ENCODE measurements around the gene CNTF. TPM values are rescaled to one million over a fixed set of nuclear protein-coding genes. Genes with fewer than 3 reads are reported as not detected.
A peak's percentile ranks its signal among the peaks of the same experiment; 100 is the strongest.

Gene CNTF
- total and polyA plus RNA-seq, 3 experiments from 2014 or later, result 2.9 to 3.4 TPM; not detected in 1

DNA sequence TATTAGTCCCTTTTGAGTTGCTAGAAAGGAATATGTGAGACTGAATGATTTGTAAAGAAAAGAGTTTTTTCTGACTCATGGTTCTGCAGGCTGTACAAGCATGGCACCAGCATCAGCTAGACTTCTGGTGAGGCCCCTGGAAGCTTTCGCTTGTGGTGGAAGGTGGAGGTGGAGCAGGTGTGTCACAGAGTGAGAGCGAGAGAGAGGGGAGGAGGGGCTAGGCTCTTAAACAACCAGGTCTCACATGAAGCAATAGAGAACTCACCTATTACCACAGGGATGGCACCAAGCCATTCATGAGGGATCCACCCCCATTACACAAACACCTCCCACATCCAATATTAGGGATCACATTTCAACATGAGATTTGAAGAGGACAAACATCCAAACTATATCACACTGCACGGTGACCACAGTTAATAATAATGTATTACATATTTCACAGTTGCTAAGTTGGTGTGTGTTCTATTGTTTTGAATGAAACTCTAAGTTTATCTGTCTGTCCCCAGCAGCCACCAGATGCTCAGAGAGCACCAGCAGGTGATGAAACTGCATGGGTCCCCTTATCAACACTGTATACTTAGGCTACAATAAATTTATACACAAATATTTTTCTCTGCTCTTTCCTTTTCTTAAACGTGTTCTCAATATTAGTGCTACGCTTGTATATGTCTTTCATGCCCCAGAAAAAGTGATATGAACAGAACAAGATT, 29.5 kb upstream of the CNTF start:
- ChIA-PET POLR2A (no interaction called here), CTCF (interaction anchor here (1.0 kb wide), 1 partner anchor 60 kb away, joined by 3 read pairs; no protein-coding TSS in a partner anchor)
- Histone ChIP-seq H3K9me3 (ENCODE audit: low read length) (no peaks in the 10 kb centered on the region), H3K27me3 (ENCODE audit: insufficient read depth, low read length, poor library complexity, severe bottlenecking) (no peaks in the 10 kb centered on the region), H3K36me3 (ENCODE audit: insufficient read depth, low read length) (no peaks in the 10 kb centered on the region), H3K4me1 (ENCODE audit: insufficient read depth, low read length) (peaks cover 29% of the 10 kb centered on the region), H3K4me3 (ENCODE audit: low read length) (no peak overlapping the region), H3K27ac (ENCODE audit: low read depth, low read length) (no peak overlapping the region)
- Mint-ChIP-seq H3K4me3 (no peak overlapping the region), H3K27ac (no peak overlapping the region), H3K4me1 (peaks cover 63 to 90% (median 87%) of the 10 kb centered on the region in 3 donors), H3K36me3 (peaks cover 0 to 44% (median 11%) of the 10 kb centered on the region in 3 donors), H3K9me3 (no peaks in the 10 kb centered on the region), H3K27me3 (no peaks in the 10 kb centered on the region)
- no peak for DNase-seq

DNA sequence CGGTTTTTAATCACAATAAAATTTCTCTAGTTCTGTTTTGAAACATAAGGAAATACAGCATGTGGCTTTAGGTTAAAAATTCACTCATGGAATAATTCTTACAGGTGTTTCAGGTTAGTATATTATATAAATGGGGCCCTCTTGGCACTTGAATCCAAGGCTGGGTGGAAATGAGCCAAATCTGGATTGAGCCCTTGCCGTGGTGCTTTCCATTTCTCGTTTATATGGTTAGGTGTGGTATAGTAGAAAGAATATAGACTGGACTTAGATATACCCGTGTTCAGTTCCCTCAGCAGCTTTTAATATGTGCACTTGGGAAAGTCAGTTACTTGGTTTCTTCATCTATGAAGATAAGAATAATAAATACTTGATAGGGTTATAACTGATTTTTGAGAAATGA, 27.6 kb upstream of the CNTF start:
- H3K4me3 Mint-ChIP-seq, result no peak overlapping the region
- CTCF ChIA-PET, result no interaction called here
- Histone ChIP-seq H3K27ac (ENCODE audit: low read depth, low read length) (no peak overlapping the region), H3K27me3 (ENCODE audit: insufficient read depth, low read length, poor library complexity, severe bottlenecking) (no peaks in the 10 kb centered on the region), H3K4me3 (ENCODE audit: low read length) (no peak overlapping the region), H3K4me1 (ENCODE audit: insufficient read depth, low read length) (peaks cover 40% of the 10 kb centered on the region), H3K9me3 (ENCODE audit: low read length) (no peaks in the 10 kb centered on the region), H3K36me3 (ENCODE audit: insufficient read depth, low read length) (no peaks in the 10 kb centered on the region)
- no peaks in the 10 kb centered on the region for H3K27me3 Mint-ChIP-seq
- peaks cover 71 to 95% (median 91%) of the 10 kb centered on the region in 3 donors for H3K4me1 Mint-ChIP-seq
- POLR2A ChIA-PET, result no interaction called here
- H3K36me3 Mint-ChIP-seq, result peaks cover 0 to 42% (median 13%) of the 10 kb centered on the region in 3 donors
- H3K27ac Mint-ChIP-seq, result peak overlapping the region in 1 of 8 donors; percentile 3
- no peaks in the 10 kb centered on the region for H3K9me3 Mint-ChIP-seq
- DNase-seq, result no peak

DNA sequence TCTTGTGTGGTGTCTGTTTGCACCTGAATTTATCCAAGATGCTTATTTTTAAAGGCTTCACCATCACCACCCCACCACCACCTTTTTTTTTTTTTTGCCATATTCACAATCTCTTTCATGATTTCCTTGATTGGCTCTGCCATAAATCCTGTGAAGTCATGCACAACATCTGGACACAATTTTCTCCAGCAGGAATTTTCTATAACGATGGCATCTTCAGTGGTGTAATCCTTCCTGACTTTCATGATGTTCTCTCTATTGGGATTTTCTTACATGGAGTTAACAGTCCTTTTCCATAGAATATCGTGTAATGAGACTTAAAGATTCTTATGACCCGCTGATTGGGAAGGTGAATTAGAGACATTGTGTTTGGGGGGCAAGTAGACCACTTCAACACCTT, 25.8 kb upstream of the CNTF start:
- DNase-seq, result no peak
- no peaks in the 10 kb centered on the region for H3K27me3 ChIP-seq (ENCODE audit: insufficient read depth, low read length, poor library complexity, severe bottlenecking)
- H3K4me3 ChIP-seq (ENCODE audit: low read length), result no peak overlapping the region
- H3K4me1 Mint-ChIP-seq, result peaks cover 79 to 94% (median 94%) of the 10 kb centered on the region in 3 donors
- no peaks in the 10 kb centered on the region for H3K9me3 Mint-ChIP-seq
- H3K27me3 Mint-ChIP-seq, result no peaks in the 10 kb centered on the region
- H3K4me3 Mint-ChIP-seq, result no peak overlapping the region
- H3K27ac Mint-ChIP-seq, result peak overlapping the region in 2 of 8 donors; percentile 9 to 46
- H3K27ac ChIP-seq (ENCODE audit: low read depth, low read length), result no peak overlapping the region
- peaks cover 0 to 37% (median 14%) of the 10 kb centered on the region in 3 donors for H3K36me3 Mint-ChIP-seq
- no peaks in the 10 kb centered on the region for H3K36me3 ChIP-seq (ENCODE audit: insufficient read depth, low read length)
- POLR2A ChIA-PET, result no interaction called here
- H3K9me3 ChIP-seq (ENCODE audit: low read length), result no peaks in the 10 kb centered on the region
- CTCF ChIA-PET, result interaction anchor here (1.0 kb wide), 1 partner anchor 29 kb away, joined by 3 read pairs; no protein-coding TSS in a partner anchor
- peaks cover 43% of the 10 kb centered on the region for H3K4me1 ChIP-seq (ENCODE audit: insufficient read depth, low read length)

DNA sequence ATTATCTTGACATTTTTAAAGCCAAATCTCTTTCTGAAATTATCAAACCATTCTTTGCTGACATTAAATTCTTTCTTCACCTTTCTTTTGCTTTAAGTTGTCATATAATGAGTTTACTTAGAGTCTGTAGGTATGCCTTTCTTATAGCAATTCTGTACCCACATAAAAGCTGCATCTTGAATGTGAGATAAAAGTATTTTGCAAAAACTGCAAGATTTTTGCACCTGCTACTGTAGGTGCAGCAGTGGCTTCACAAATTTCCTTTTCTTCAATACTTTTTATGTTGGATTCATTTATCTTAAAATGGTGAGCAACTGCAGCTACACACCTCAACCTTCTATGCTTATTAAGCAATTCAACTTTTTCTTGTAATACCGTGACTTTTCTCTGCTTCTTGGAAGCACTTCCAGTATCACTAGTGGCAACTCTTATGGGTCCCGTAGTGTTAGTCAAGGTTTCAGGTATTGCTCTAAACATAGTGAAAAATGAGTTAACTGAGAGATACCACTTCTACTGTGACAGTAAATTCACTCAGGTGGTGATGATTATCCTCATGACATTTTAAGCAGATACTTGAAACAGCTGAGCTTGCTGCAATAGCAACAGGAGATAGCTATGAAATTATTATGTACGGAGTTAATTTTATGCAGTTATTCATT, 24.9 kb upstream of the CNTF start:
- Mint-ChIP-seq H3K36me3 (peaks cover 0 to 36% (median 10%) of the 10 kb centered on the region in 3 donors), H3K4me3 (peak overlapping the region in 1 of 7 donors; percentile 47), H3K27ac (peak overlapping the region in 5 of 8 donors; percentile 10 to 33 (median 21)), H3K27me3 (no peaks in the 10 kb centered on the region), H3K4me1 (peaks cover 81 to 98% (median 96%) of the 10 kb centered on the region in 3 donors), H3K9me3 (no peaks in the 10 kb centered on the region)
- peaks cover 38% of the 10 kb centered on the region for H3K4me1 ChIP-seq (ENCODE audit: insufficient read depth, low read length)
- no peak overlapping the region for H3K27ac ChIP-seq (ENCODE audit: low read depth, low read length)
- no peak for DNase-seq
- no peaks in the 10 kb centered on the region for H3K36me3 ChIP-seq (ENCODE audit: insufficient read depth, low read length)
- no peaks in the 10 kb centered on the region for H3K27me3 ChIP-seq (ENCODE audit: insufficient read depth, low read length, poor library complexity, severe bottlenecking)
- ChIA-PET CTCF (interaction anchor here (0.6 to 1.5 kb wide), 2 partner anchors 30 to 79 kb away, joined by 3 read pairs; no protein-coding TSS in a partner anchor), POLR2A (interaction anchor here (0.6 to 0.7 kb wide), 2 partner anchors 9 to 22 kb away, joined by 3 to 4 read pairs; partner anchors contain the start of gene LPXN)
- no peaks in the 10 kb centered on the region for H3K9me3 ChIP-seq (ENCODE audit: low read length)
- no peak overlapping the region for H3K4me3 ChIP-seq (ENCODE audit: low read length)

DNA sequence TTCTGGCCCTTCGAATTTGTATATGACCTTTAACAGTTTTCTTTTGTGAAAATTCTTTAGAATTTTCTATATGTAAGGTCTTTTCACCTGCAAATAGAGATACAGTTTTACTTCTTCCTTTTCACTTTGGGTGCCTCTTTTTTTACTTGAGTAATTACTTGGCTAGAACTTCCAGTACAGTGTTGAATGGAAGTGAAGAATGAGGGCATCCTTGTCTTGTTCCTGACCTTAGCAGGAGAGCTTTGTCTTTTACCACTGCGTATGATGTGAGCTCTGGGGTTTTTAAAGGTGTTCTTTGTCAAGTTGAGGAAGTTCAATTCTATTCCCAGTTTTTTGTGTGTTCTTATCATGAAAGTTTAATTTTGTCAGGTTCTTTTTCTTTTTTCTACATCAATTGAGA, 22.0 kb upstream of the CNTF start:
- H3K36me3 Mint-ChIP-seq, result peaks cover 5 to 39% (median 8%) of the 10 kb centered on the region in 3 donors
- ChIA-PET POLR2A (no interaction called here), CTCF (no interaction called here)
- peak overlapping the region in 3 of 8 donors; percentile 1 to 57 (median 43) for H3K27ac Mint-ChIP-seq
- H3K27ac ChIP-seq (ENCODE audit: low read depth, low read length), result no peak overlapping the region
- DNase-seq, result no peak
- peaks cover 87 to 99% (median 98%) of the 10 kb centered on the region in 3 donors for H3K4me1 Mint-ChIP-seq
- H3K27me3 ChIP-seq (ENCODE audit: insufficient read depth, low read length, poor library complexity, severe bottlenecking), result no peaks in the 10 kb centered on the region
- no peak overlapping the region for H3K4me3 Mint-ChIP-seq
- H3K4me3 ChIP-seq (ENCODE audit: low read length), result no peak overlapping the region
- no peaks in the 10 kb centered on the region for H3K9me3 ChIP-seq (ENCODE audit: low read length)
- no peaks in the 10 kb centered on the region for H3K27me3 Mint-ChIP-seq
- H3K36me3 ChIP-seq (ENCODE audit: insufficient read depth, low read length), result no peaks in the 10 kb centered on the region
- no peaks in the 10 kb centered on the region for H3K9me3 Mint-ChIP-seq
- H3K4me1 ChIP-seq (ENCODE audit: insufficient read depth, low read length), result peaks cover 45% of the 10 kb centered on the region

GRCh38 chr11:58606930-58607714, 15.3 kb upstream of the CNTF start:
- ChIA-PET CTCF (interaction anchor here (1.5 to 7.8 kb wide), 2 partner anchors 22 to 39 kb away, joined by 5 to 27 read pairs; no protein-coding TSS in a partner anchor), POLR2A (interaction anchor here (1.2 kb wide), 1 partner anchor 9 kb away, joined by 3 read pairs; no protein-coding TSS in a partner anchor)
- no peak overlapping the region for H3K4me3 Mint-ChIP-seq
- no peaks in the 10 kb centered on the region for H3K9me3 ChIP-seq (ENCODE audit: low read length)
- H3K27me3 Mint-ChIP-seq, result no peaks in the 10 kb centered on the region
- no peaks in the 10 kb centered on the region for H3K9me3 Mint-ChIP-seq
- peaks cover 24% of the 10 kb centered on the region for H3K36me3 ChIP-seq (ENCODE audit: insufficient read depth, low read length)
- peak overlapping the region in 6 of 8 donors; percentile 14 to 85 (median 44) for H3K27ac Mint-ChIP-seq
- H3K27ac ChIP-seq (ENCODE audit: low read depth, low read length), result no peak overlapping the region
- H3K36me3 Mint-ChIP-seq, result peaks cover 11 to 55% (median 19%) of the 10 kb centered on the region in 3 donors
- no peaks in the 10 kb centered on the region for H3K27me3 ChIP-seq (ENCODE audit: insufficient read depth, low read length, poor library complexity, severe bottlenecking)
- H3K4me1 ChIP-seq (ENCODE audit: insufficient read depth, low read length), result peaks cover 24% of the 10 kb centered on the region
- DNase-seq, result no peak
- peaks cover 55 to 74% (median 66%) of the 10 kb centered on the region in 3 donors for H3K4me1 Mint-ChIP-seq
- H3K4me3 ChIP-seq (ENCODE audit: low read length), result no peak overlapping the region

GRCh38 chr11:58608331-58608730, 14.1 kb upstream of the CNTF start:
- no peaks in the 10 kb centered on the region for H3K27me3 Mint-ChIP-seq
- H3K4me1 Mint-ChIP-seq, result peaks cover 43 to 63% (median 53%) of the 10 kb centered on the region in 3 donors
- peaks cover 11 to 57% (median 25%) of the 10 kb centered on the region in 3 donors for H3K36me3 Mint-ChIP-seq
- DNase-seq, result no peak
- CTCF ChIA-PET, result interaction anchor here (7.8 kb wide), 1 partner anchor 40 kb away, joined by 27 read pairs; no protein-coding TSS in a partner anchor
- Histone ChIP-seq H3K27me3 (ENCODE audit: insufficient read depth, low read length, poor library complexity, severe bottlenecking) (no peaks in the 10 kb centered on the region), H3K36me3 (ENCODE audit: insufficient read depth, low read length) (peaks cover 36% of the 10 kb centered on the region), H3K9me3 (ENCODE audit: low read length) (no peaks in the 10 kb centered on the region), H3K27ac (ENCODE audit: low read depth, low read length) (no peak overlapping the region), H3K4me3 (ENCODE audit: low read length) (no peak overlapping the region), H3K4me1 (ENCODE audit: insufficient read depth, low read length) (peaks cover 24% of the 10 kb centered on the region)
- H3K27ac Mint-ChIP-seq, result peak overlapping the region in 1 of 8 donors; percentile 14
- no peaks in the 10 kb centered on the region for H3K9me3 Mint-ChIP-seq
- POLR2A ChIA-PET, result no interaction called here
- no peak overlapping the region for H3K4me3 Mint-ChIP-seq
